B cell (primary cell): ENCODE measurements around the gene CLRN2.

Experiments used
- CTCF ChIP-seq: fragments of 200-600 bp; IDR thresholded peaks from one replicate; pipeline ENCODE4 v1.8.0; 2022; ENCODE audit warnings: antibody characterized with exemption, mild to moderate bottlenecking
- EZH2 ChIP-seq: IDR thresholded peaks from 2 replicates; pipeline ENCODE4 v1.6.1; 2012; ENCODE audit warnings: borderline replicate concordance, low read depth, mild to moderate bottlenecking, moderate library complexity, low read length; ENCODE audit not compliant: insufficient read depth, poor library complexity, severe bottlenecking

- TF ChIP-seq CTCF (no peak), EZH2 (no peak)
Observed at GRCh38 chr4:17546222-17546621, 31.3 kb downstream of the CLRN2 start.
